ENCODE measurements around the gene LRBA.

DNA sequence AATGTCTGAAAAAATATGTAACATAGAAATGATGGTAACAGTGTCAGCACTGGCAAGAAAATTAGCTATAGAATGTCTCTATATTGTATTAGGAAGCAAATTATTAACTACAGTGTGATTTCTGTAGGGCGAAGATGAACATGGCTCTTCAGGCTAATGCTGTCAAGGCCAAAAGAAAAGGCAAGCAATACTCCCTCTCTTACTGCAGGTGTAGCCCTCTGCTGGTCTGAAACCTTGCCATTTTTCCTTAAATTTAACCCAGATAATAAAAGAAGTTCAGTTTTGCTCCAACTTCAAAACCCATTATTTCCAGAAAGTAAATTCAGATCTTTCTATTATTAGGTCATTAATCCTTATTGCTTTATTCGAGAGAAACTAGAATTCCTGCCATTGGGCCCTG is 215.9 kb downstream of the LRBA start:
- TF ChIP-seq, protein P1, sequence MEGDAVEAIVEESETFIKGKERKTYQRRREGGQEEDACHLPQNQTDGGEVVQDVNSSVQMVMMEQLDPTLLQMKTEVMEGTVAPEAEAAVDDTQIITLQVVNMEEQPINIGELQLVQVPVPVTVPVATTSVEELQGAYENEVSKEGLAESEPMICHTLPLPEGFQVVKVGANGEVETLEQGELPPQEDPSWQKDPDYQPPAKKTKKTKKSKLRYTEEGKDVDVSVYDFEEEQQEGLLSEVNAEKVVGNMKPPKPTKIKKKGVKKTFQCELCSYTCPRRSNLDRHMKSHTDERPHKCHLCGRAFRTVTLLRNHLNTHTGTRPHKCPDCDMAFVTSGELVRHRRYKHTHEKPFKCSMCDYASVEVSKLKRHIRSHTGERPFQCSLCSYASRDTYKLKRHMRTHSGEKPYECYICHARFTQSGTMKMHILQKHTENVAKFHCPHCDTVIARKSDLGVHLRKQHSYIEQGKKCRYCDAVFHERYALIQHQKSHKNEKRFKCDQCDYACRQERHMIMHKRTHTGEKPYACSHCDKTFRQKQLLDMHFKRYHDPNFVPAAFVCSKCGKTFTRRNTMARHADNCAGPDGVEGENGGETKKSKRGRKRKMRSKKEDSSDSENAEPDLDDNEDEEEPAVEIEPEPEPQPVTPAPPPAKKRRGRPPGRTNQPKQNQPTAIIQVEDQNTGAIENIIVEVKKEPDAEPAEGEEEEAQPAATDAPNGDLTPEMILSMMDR (conservative IDR thresholded peaks at IDR 0.05 in 1 of 2, IDR thresholded peaks at IDR 0.05 in 1 of 2; ENCODE audit: low read depth in 1 of 2, low read length in 2 of 2), result peak in 1 of 2 donors; percentile 28
- TF ChIP-seq EZH2 (IDR thresholded peaks at IDR 0.05; ENCODE audit: low read length, missing control alignments), result no peak

Data from fibroblast of lung (primary cell).